Endothelial cell of umbilical vein (primary cell): ENCODE measurements around the gene NRXN3. TPM values are rescaled to one million over a fixed set of nuclear protein-coding genes. Genes with fewer than 3 reads are reported as not detected.

Experiments used
- BruUV-seq: library from RNA; stranded (reverse); fragments of 400-500 nt; replicated peaks from 2 replicates; lab custom pipeline; 2021; lab: Mats Ljungman, UMichigan
- CTCF ChIA-PET: fragments of 300-600, 350-600 bp; sonication (Branson Sonifier 250); formaldehyde crosslinking; loops from one replicate; lab custom pipeline; 2021; ENCODE audit warnings: antibody characterized with exemption, inconsistent platforms; lab: Charles Lee
- POLR2A ChIA-PET: fragments of 300-600, 350-600 bp; sonication (Branson Sonifier 250); formaldehyde crosslinking; loops from one replicate; lab custom pipeline; 2021; ENCODE audit warnings: antibody characterized with exemption, inconsistent platforms; lab: Charles Lee
- DNase-seq: peaks from one replicate; pipeline ENCODE4 v3.0.0-alpha.2; 2011; ENCODE audit warnings: low read depth, low spot score
- FAIRE-seq: peaks from 2 replicates; lab custom pipeline; 2011; peaks lifted over from hg19 to GRCh38; lab: Jason Lieb, UNC
- H2AFZ ChIP-seq: 2 replicates; pipeline ENCODE4 v1.6.0; 2012; ENCODE audit warnings: low read depth, low read length, control low read depth, inconsistent platforms
- H3K27ac ChIP-seq: 2 replicates; pipeline ENCODE4 v1.5.1; 2011; ENCODE audit warnings: low read depth, mild to moderate bottlenecking, control low read depth, low read length, moderate library complexity; ENCODE audit not compliant: insufficient read depth
- H3K27me3 ChIP-seq, 2 experiments: 2 replicates each; pipeline versions ENCODE4 v1.6.0 to v1.6.1; 2011; ENCODE audit warnings: low read length in 2 of 2, mixed read lengths in 1 of 2; ENCODE audit not compliant: control insufficient read depth in 2 of 2, insufficient read depth in 2 of 2
- H3K36me3 ChIP-seq, 2 experiments: 2 replicates in 1 of 2; 3 replicates in 1 of 2; pipeline ENCODE4 v1.5.1; 2011; ENCODE audit warnings: low read length in 2 of 2, mild to moderate bottlenecking in 1 of 2, moderate library complexity in 1 of 2; ENCODE audit not compliant: control insufficient read depth in 2 of 2, insufficient read depth in 2 of 2; ENCODE audit errors: extremely low read depth in 1 of 2
- H3K4me1 ChIP-seq: 3 replicates; pipeline ENCODE4 v1.5.1; 2011; ENCODE audit warnings: mild to moderate bottlenecking, low read length; ENCODE audit not compliant: control insufficient read depth, insufficient read depth; ENCODE audit errors: extremely low read depth
- H3K4me2 ChIP-seq: 2 replicates; pipeline ENCODE4 v1.6.1; 2011; ENCODE audit warnings: low read length, control low read depth, mixed read lengths; ENCODE audit not compliant: insufficient read depth
- H3K4me3 ChIP-seq, 3 experiments: fragments of 200-600 bp in 1 of 3; sonication (generic), shearing (Covaris generic) in 1 of 3; replicated peaks in 1 of 3; 2 replicates each; pipeline ENCODE4 v1.5.1; 2011 to 2016; ENCODE audit warnings: control low read depth in 3 of 3, low read length in 3 of 3, mild to moderate bottlenecking in 2 of 3, inconsistent platforms in 1 of 3, low read depth in 1 of 3, moderate library complexity in 1 of 3; ENCODE audit not compliant: insufficient read depth in 1 of 3
- H3K79me2 ChIP-seq: 2 replicates; pipeline ENCODE4 v1.6.0; 2012; ENCODE audit warnings: low read length, inconsistent platforms; ENCODE audit not compliant: control insufficient read depth, insufficient read depth
- H3K9ac ChIP-seq: replicated peaks from 2 replicates; pipeline ENCODE3; 2011; ENCODE audit warnings: low read length, control low read depth; ENCODE audit not compliant: insufficient read depth; ENCODE audit errors: extremely low read depth
- H3K9me1 ChIP-seq: replicated peaks from 3 replicates; pipeline ENCODE4 v1.6.0; 2011; ENCODE audit warnings: mild to moderate bottlenecking, low read length; ENCODE audit not compliant: control insufficient read depth, insufficient read depth; ENCODE audit errors: extremely low read depth
- H3K9me3 ChIP-seq: replicated peaks from 2 replicates; pipeline ENCODE4 v1.5.1; 2012; ENCODE audit warnings: low read length, inconsistent platforms; ENCODE audit not compliant: control insufficient read depth, insufficient read depth
- H4K20me1 ChIP-seq: replicated peaks from 2 replicates; pipeline ENCODE3; 2011; ENCODE audit warnings: mild to moderate bottlenecking, low read length; ENCODE audit not compliant: control insufficient read depth, insufficient read depth; ENCODE audit errors: extremely low read depth
- EZH2 ChIP-seq: IDR thresholded peaks from 2 replicates; pipeline ENCODE4 v1.6.1; 2012; ENCODE audit warnings: borderline replicate concordance, low read depth, mild to moderate bottlenecking, moderate library complexity, low read length, inconsistent platforms; ENCODE audit not compliant: severe bottlenecking
- FOS ChIP-seq: IDR thresholded peaks from 2 replicates; pipeline ENCODE4 v1.6.1; 2011; ENCODE audit warnings: mild to moderate bottlenecking, low read length, moderate library complexity, borderline replicate concordance; ENCODE audit not compliant: insufficient read depth
- GATA2 ChIP-seq: IDR thresholded peaks from 2 replicates; pipeline ENCODE4 v1.7.0; 2011; ENCODE audit warnings: low read depth, mild to moderate bottlenecking, moderate library complexity, mixed read lengths, low read length; ENCODE audit not compliant: insufficient read length, insufficient read depth
- JUN ChIP-seq: IDR thresholded peaks from 2 replicates; pipeline ENCODE4 v1.6.1; 2011; ENCODE audit warnings: borderline replicate concordance, low read depth; ENCODE audit not compliant: insufficient read length, insufficient read depth
- MAX ChIP-seq: IDR thresholded peaks from 2 replicates; pipeline ENCODE4 v1.6.1; 2011; ENCODE audit not compliant: insufficient read depth, insufficient read length
- MYC ChIP-seq: IDR thresholded peaks from one replicate; pipeline ENCODE4 v1.6.1; 2011; ENCODE audit warnings: mild to moderate bottlenecking, low read depth, low read length
- POLR2A ChIP-seq: IDR thresholded peaks from 2 replicates; pipeline ENCODE4 v1.6.1; 2012; ENCODE audit warnings: low read depth, mild to moderate bottlenecking, control low read depth, low read length
- POLR2AphosphoS5 ChIP-seq: IDR thresholded peaks from 2 replicates; pipeline ENCODE4 v1.6.1; 2012; ENCODE audit warnings: low read depth, mild to moderate bottlenecking, control low read depth, low read length, moderate library complexity; ENCODE audit not compliant: insufficient read depth
- dilution Hi-C: fragments of 300-500 bp; cut with MboI; formaldehyde crosslinking; loops from one replicate; pipeline ENCODE4 v1.15.0; 2019; ENCODE audit warnings: low sequenced_read_pairs; ENCODE audit not compliant: extremely low pct_ligation_motif_present
- intact Hi-C: fragments of 100-400 bp; cut with micrococcal nuclease; formaldehyde crosslinking; loops from one replicate; pipeline ENCODE4 v1.10.0; 2022
- polyA plus RNA-seq, 4 experiments: library from polyadenylated mRNA; depleted of rRNA in 3 of 4; stranded (reverse) in 3 of 4; unstranded in 1 of 4; fragments of >200 nt; gene quantifications; 2 replicates each; pipeline versions ENCODE4 v1.2.1 to v1.2.3, GENCODE V29; 2011 to 2012; ENCODE audit warnings: missing spikeins in 1 of 4
- total RNA-seq: library from RNA; stranded (reverse); gene quantifications from 2 replicates; pipeline ENCODE4 v1.2.3, GENCODE V29; 2021
- TF ChIP-seq, protein P1 (sequence below), 2 donors: IDR thresholded peaks; 1 replicate in 1 of 2; 2 replicates in 1 of 2; pipeline ENCODE4 v1.5.1; 2011; ENCODE audit warnings: low read length in 2 of 2, mild to moderate bottlenecking in 2 of 2, moderate library complexity in 2 of 2, control low read depth in 1 of 2, inconsistent platforms in 1 of 2, low read depth in 1 of 2; ENCODE audit not compliant: insufficient read depth in 1 of 2; ENCODE audit errors: extremely low read depth in 1 of 2

Gene NRXN3
- total and polyA plus RNA-seq, 2 donors (not counting 3 experiments of a cell fraction or from before 2014, with no cell fraction given): 0.72 to 4.2 TPM

DNA sequence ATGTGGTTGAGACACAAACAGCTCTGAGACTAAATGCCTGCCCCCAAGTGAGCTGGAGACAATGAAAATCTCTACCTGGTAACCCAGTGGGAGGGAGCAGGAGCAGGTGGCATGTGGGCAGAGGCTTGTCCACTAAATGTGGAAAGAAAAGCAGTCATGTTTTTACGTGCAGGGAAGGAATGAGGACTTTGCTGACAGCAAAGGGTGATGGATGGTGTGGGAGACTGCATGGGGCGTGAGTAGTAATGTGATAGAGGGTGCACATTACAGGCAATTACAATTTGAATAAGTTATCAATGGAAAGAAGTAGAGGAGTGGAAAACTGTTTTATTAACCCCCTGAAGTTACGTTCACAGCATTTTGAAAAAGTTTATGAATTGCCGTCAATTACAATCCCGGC, 176.6 kb downstream of the NRXN3 start:
- Histone ChIP-seq H3K9ac (no peak overlapping the region), H3K27ac (no peak overlapping the region), H3K27me3 (no peaks in the 10 kb centered on the region), H3K9me1 (no peaks in the 10 kb centered on the region), H3K9me3 (peaks cover 2% of the 10 kb centered on the region), H4K20me1 (no peaks in the 10 kb centered on the region), H3K79me2 (no peaks in the 10 kb centered on the region), H2AFZ (no peak overlapping the region), H3K4me3 (no peak overlapping the region), H3K36me3 (no peaks in the 10 kb centered on the region), H3K4me1 (no peaks in the 10 kb centered on the region), H3K4me2 (no peak overlapping the region)
- no TSS peak for BruUV-seq
- TF ChIP-seq POLR2A (no peak), JUN (no peak), GATA2 (no peak), FOS (no peak), MYC (no peak), POLR2AphosphoS5 (no peak), EZH2 (no peak), MAX (no peak)
- TF ChIP-seq, protein P1, sequence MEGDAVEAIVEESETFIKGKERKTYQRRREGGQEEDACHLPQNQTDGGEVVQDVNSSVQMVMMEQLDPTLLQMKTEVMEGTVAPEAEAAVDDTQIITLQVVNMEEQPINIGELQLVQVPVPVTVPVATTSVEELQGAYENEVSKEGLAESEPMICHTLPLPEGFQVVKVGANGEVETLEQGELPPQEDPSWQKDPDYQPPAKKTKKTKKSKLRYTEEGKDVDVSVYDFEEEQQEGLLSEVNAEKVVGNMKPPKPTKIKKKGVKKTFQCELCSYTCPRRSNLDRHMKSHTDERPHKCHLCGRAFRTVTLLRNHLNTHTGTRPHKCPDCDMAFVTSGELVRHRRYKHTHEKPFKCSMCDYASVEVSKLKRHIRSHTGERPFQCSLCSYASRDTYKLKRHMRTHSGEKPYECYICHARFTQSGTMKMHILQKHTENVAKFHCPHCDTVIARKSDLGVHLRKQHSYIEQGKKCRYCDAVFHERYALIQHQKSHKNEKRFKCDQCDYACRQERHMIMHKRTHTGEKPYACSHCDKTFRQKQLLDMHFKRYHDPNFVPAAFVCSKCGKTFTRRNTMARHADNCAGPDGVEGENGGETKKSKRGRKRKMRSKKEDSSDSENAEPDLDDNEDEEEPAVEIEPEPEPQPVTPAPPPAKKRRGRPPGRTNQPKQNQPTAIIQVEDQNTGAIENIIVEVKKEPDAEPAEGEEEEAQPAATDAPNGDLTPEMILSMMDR (IDR thresholded peaks at IDR 0.05; ENCODE audit: extremely low read depth in 1 of 2, insufficient read depth in 1 of 2, low read depth in 1 of 2, low read length in 2 of 2): no peak
- intact Hi-C loops: no loop called here
- dilution Hi-C loops: no loop called here
- FAIRE-seq (no peak), DNase-seq (no peak)
- ChIA-PET CTCF (no interaction called here), POLR2A (no interaction called here)
